NCI-H510A (cell line): ENCODE measurements around the gene MEMO1.
A peak's percentile ranks its signal among the peaks of the same experiment; 100 is the strongest.
"Not testable (repeated sequence)": the region's sequence is repeated elsewhere in the genome, so short reads cannot be mapped to it uniquely, and the experiment has no call there.

Experiments
- DNase-seq: peaks from one replicate; lab custom pipeline; 2025; lab: John Stamatoyannopoulos, UW

The MEMO1 gene

DNA sequence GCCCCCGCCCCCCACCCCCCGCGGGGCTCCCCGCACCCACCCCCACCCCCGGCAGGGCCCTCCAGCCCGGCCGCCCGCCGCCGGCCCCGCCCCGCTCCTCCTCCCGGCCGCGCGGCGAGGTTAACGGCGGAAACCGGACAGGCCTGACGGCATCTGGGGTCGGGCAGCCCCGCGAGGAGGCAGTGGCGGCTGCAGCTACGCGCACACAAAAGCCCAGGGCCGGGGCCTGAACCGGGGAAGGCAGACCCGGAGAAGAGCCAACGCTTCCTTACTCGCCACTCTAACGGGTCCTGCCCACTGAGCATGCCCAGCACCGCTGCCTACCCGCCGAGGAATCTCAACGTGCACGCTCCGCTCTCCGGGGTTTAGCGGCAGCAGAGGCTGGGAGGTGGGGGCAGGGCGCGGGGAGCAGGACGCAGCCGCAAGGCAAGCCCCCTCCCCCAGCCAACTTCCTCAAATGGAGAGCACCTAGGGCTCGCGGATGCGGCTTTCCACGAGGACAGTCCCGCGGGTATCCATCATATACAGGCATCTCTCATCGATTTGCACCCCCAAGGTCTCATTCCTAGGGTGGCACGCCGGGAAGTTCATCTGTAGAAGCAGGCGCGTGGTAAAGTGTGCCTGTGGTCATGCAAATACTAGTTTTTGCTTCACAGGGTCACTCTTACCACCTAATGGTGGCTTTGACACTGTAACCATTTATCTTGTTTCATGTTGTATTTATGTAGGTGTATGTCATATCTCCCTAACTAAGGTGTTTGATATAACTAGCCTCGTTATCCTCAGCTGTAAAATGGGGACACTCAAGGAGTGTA, at the start of gene MEMO1:
Gene MEMO1, minus strand, starts transcription at position 339 of the 815 bp plus-strand sequence. CDS start 761 bp downstream, outside the sequence.
- peak; percentile 89 for DNase-seq

GRCh38 chr2:32060266-32060665, 49.5 kb upstream of the MEMO1 start:
- no peak for DNase-seq

GRCh38 chr2:32058130-32058529, 47.3 kb upstream of the MEMO1 start:
- no peak for DNase-seq

- not testable (repeated sequence) for DNase-seq
Observed at GRCh38 chr2:32054583-32054982, 43.8 kb upstream of the MEMO1 start.

GRCh38 chr2:32051836-32052439, 41.1 kb upstream of the MEMO1 start:
- DNase-seq, result no peak

DNA sequence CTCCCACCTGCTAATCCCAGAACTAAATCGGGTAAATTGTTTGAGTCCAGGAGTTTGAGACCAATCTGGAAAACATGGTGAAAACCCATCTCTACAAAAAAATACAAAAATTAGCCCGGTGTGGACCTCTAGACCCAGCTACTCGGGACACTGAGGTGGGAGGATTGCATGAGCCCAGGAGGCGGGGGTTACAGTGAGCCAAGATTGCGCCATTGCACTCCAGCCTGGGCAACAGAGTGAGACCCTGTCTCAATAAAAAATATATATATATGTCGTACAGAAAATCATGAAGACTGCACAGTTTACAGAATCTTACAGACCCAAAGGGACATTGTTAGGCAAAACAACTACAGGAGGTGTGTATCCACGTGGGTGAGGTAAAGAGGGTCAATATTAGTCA, 32.8 kb upstream of the MEMO1 start:
- DNase-seq, result no peak

- peak; percentile 89 for DNase-seq
Observed at GRCh38 chr2:32039447-32040219, 28.8 kb upstream of the MEMO1 start, which contains the start of gene DPY30. TSS of gene DPY30 (minus strand) at chr2:32039805. CDS start at chr2:32039456, 349 bp downstream.

DNA sequence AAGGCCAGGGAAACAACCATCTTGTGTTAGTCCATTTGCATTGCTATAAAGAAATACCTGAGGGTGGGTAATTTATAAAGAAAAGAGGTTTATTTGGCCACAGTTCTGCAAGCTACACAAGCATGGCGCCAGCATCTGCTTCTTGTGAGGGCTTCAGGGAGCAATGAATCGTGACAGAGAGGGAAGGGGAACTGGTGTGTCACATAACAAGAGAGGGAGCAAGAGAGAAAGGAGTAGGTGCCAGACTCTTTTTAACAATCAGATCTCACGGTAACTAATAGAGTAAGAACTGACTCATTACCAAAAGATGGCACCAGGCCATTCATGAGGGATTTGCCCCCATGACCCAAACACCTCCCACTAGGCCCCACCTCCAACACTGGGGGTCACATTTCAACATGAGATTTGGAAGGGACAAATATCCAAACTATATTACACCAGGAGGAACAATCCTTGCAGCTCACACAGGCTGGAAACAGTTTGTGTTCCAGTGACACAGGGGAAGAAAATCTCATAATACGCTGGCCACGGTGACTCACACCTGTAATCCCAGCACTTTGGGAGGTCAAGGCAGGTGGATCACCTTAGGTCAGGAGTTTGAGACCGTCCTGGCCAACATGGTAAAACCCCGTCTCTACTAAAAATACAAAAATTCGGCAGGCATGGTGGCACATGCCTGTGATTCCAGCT, 23.5 kb upstream of the MEMO1 start:
- not testable (repeated sequence) for DNase-seq

GRCh38 chr2:32018789-32019482, 8.1 kb upstream of the MEMO1 start:
- DNase-seq, result not testable (repeated sequence)

DNA sequence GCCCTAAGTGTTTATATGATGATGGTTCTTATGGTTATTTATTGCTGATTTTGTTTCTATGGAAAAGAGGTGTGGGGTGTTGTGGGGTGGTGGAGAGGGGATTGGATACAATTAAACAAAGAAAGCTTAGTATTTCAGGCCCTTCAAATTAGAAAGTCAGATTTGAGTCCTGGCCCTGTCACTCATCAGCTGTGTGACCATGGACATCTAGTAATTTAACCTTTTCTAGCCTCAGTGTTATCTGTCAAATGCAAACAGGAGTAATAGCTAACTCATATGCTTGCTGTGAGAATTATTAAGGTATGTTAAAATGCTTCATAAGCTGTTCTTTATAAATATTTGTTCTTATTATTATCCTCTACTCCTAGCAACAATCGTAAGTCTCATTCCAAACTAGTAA, 2.1 kb upstream of the MEMO1 start:
- no peak for DNase-seq

DNA sequence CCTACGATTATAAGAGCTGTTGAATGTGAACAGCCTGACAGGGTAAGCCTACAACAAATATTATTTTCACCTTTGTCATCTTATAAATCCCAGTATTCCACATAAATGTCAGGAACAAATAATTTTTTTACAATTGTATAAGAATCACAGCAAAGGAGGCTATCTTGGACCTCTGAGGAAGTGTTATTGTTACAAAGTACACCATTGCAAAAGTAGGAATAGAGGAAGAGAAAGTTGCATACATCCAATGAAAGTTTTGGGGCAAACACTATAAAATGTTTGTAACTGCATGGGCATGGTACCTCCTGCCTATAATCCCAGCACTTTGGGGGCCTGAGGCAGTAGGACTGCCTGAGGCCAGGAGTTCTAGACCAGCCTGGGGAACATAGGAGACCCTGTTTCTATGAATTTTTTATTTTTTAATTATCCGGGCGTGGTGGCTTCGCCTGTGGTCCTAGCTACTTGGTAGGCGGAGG, 715 bp upstream of the MEMO1 start:
- no peak for DNase-seq

- not testable (repeated sequence) for DNase-seq
Observed at GRCh38 chr2:32010280-32010669, 533 bp downstream of the MEMO1 start.

DNA sequence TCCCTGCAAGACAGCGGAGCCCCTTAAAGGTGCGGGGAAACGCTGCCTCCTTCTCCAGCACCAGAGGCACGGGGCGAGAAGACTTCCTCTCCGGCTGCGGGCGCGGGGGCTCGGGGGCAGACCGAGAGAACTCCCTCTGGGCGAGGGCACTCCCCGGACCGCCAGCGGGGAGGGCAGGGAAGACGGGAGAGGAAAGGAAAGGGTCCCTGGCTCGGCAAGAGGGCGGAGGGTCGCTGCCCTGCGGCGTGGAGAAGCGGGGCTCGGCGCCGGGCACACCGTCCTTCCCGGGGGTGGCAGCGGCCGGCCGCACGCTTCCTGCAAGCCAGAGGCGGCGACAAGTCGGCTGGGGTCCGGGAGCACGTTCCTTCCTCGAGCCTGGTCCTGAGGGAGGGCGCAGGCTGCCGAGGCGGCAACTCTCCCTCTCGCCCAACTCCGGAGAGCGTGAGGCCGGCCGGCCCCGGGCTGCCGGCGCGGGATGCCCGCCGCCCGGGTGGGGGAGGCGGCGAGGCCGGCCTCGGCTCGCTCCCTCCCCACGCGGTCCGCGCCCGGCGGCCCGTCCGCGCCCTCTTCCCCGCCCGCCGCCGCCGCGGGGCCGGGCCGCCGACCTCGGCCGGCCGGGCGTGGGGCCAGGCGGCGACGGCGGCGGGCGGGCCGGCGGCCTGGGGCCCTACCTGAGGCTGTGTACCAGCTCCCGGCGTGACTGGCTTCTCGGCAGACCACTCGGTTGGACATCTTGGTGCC, 1.1 kb downstream of the MEMO1 start:
- DNase-seq, result peak; percentile 11

DNA sequence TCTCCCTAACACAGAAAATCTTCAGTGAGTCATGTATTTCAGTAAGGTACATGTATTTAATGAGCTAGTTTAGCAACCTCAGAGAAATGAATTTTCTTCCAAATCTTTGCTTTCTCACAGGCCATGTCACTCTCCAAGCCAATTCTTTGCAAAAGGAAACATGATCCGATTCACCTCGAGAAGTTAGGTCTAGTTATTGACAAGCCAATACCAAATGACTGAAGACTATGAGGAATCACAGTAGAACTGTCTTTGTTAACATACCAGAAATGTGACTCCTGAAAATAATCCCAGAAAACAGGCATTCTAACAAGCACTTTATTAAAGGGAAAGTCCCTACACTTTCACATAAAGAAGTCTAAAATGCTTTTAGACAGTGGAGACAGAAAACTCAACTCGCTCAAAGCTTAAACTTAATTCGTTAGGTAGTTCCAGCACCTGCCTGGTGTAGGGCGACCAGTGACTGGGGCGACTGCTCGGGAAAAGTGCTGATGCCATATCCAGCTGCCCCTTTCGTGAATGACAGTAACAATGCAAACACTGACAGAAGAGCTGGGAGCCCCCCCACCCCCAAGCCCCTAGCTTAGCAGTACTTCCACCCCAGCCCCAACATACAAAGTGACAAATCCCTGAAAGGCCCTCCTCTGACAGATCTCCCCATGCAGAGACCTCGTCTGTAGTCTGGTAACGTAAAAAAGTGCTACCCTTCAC, 1.8 kb downstream of the MEMO1 start:
- DNase-seq, result no peak

DNA sequence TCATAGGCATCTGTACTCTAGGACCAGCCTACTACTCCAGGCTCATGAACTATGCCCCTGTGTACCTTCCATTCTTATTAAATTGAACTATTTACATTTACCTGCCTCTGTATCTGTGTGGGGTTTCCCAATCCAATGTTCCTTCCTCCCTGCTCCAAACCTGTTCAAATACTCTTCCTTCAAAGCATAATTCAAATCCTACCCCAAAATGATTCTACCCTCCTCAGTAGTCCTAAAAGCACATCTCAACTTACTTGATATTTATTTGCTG, 3.8 kb downstream of the MEMO1 start:
- DNase-seq, result no peak

- no peak for DNase-seq
Observed at GRCh38 chr2:32005371-32005976, 5.3 kb downstream of the MEMO1 start.

- no peak for DNase-seq
Observed at GRCh38 chr2:32003791-32004190, 7.0 kb downstream of the MEMO1 start.

- DNase-seq, result no peak
Observed at GRCh38 chr2:32002406-32002805, 8.4 kb downstream of the MEMO1 start.

DNA sequence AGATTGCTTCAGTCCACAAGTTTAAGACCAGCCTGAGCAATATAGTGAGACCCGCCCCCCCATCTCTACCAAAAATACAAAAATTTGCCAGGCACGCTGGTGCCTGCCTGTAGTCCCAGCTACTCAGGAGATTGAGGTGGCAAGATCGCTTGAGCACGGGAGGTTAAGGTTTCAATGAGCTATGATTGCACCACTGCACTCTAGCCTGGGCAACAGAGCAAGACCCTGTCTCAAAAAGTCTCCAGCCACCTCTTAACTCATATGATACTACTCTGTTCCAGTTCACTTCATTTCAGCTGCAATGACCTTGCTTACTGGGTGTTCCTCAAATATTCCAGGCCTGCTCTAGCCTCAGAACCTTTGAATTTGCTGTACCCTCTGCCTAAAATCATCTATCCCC, 11.4 kb downstream of the MEMO1 start:
- no peak for DNase-seq
